GM23338 (cell line): ENCODE results near the gene RNH1.

Experiments
- EZH2 ChIP-seq: fragments of 200-600 bp; sonication (generic); IDR thresholded peaks from one replicate; pipeline ENCODE4 v1.8.0; 2017; ENCODE audit warnings: antibody characterized with exemption, mild to moderate bottlenecking, low read depth; ENCODE audit not compliant: unreplicated experiment
- JUNB ChIP-seq: IDR thresholded peaks from one replicate; pipeline ENCODE4 v1.6.1; 2016; ENCODE audit warnings: antibody characterized with exemption; ENCODE audit not compliant: unreplicated experiment
- POLR2AphosphoS5 ChIP-seq: IDR thresholded peaks from 2 replicates; pipeline ENCODE4 v1.6.1; 2016; ENCODE audit warnings: antibody characterized with exemption, low read depth
- ZNF114 ChIP-seq: fragments of 250-450 bp; sonication (Bioruptor Pico); IDR thresholded peaks from 2 replicates; pipeline ENCODE4 v1.5.0; 2020; ENCODE audit warnings: mild to moderate bottlenecking, moderate library complexity
- ZNF331 ChIP-seq: fragments of 250-450 bp; sonication (Bioruptor Pico); IDR thresholded peaks from 2 replicates; pipeline ENCODE4 v1.5.0; 2020; ENCODE audit warnings: low read depth, mild to moderate bottlenecking, moderate library complexity
- TF ChIP-seq, protein P1 (sequence below), 2 experiments: fragments of 200-600 bp in 1 of 2; sonication (generic) in 1 of 2; conservative IDR thresholded peaks; 2 replicates each; pipeline versions ENCODE4 v1.5.1 to v1.6.1; 2016 to 2017; ENCODE audit warnings: antibody characterized with exemption in 2 of 2, low read depth in 2 of 2, mild to moderate bottlenecking in 2 of 2, moderate library complexity in 1 of 2
- TF ChIP-seq, protein P2 (sequence below): IDR thresholded peaks from one replicate; pipeline ENCODE4 v1.6.1; 2018; ENCODE audit warnings: antibody characterized with exemption; ENCODE audit not compliant: unreplicated experiment

- TF ChIP-seq POLR2AphosphoS5 (no peak), ZNF331 (CRISPR knock-in tag) (no peak), EZH2 (no peak), ZNF114 (CRISPR knock-in tag) (no peak), JUNB (no peak)
- TF ChIP-seq, protein P1, sequence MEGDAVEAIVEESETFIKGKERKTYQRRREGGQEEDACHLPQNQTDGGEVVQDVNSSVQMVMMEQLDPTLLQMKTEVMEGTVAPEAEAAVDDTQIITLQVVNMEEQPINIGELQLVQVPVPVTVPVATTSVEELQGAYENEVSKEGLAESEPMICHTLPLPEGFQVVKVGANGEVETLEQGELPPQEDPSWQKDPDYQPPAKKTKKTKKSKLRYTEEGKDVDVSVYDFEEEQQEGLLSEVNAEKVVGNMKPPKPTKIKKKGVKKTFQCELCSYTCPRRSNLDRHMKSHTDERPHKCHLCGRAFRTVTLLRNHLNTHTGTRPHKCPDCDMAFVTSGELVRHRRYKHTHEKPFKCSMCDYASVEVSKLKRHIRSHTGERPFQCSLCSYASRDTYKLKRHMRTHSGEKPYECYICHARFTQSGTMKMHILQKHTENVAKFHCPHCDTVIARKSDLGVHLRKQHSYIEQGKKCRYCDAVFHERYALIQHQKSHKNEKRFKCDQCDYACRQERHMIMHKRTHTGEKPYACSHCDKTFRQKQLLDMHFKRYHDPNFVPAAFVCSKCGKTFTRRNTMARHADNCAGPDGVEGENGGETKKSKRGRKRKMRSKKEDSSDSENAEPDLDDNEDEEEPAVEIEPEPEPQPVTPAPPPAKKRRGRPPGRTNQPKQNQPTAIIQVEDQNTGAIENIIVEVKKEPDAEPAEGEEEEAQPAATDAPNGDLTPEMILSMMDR (conservative IDR thresholded peaks at IDR 0.05; ENCODE audit: low read depth in 2 of 2): no peak
- TF ChIP-seq, protein P2, sequence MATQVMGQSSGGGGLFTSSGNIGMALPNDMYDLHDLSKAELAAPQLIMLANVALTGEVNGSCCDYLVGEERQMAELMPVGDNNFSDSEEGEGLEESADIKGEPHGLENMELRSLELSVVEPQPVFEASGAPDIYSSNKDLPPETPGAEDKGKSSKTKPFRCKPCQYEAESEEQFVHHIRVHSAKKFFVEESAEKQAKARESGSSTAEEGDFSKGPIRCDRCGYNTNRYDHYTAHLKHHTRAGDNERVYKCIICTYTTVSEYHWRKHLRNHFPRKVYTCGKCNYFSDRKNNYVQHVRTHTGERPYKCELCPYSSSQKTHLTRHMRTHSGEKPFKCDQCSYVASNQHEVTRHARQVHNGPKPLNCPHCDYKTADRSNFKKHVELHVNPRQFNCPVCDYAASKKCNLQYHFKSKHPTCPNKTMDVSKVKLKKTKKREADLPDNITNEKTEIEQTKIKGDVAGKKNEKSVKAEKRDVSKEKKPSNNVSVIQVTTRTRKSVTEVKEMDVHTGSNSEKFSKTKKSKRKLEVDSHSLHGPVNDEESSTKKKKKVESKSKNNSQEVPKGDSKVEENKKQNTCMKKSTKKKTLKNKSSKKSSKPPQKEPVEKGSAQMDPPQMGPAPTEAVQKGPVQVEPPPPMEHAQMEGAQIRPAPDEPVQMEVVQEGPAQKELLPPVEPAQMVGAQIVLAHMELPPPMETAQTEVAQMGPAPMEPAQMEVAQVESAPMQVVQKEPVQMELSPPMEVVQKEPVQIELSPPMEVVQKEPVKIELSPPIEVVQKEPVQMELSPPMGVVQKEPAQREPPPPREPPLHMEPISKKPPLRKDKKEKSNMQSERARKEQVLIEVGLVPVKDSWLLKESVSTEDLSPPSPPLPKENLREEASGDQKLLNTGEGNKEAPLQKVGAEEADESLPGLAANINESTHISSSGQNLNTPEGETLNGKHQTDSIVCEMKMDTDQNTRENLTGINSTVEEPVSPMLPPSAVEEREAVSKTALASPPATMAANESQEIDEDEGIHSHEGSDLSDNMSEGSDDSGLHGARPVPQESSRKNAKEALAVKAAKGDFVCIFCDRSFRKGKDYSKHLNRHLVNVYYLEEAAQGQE: no peak
Observed at GRCh38 chr11:498297-499181, 8.5 kb downstream of the RNH1 start.
